HepG2 (cell line): Measurements from ENCODE around the gene TMEM223. TPM values are rescaled to one million over a fixed set of nuclear protein-coding genes. Genes with fewer than 3 reads are reported as not detected.

Experiments used
- ELF1 ChIP-seq: sonication (generic); formaldehyde crosslinking; IDR thresholded peaks from 2 replicates; pipeline ENCODE4 v1.4.0; 2020; ENCODE audit warnings: missing genetic modification reagents
- GATAD1 ChIP-seq: IDR thresholded peaks from 2 replicates; pipeline ENCODE4 v1.6.1; 2016; ENCODE audit warnings: missing genetic modification reagents, missing compliant biosample characterization
- HNF4G ChIP-seq, 2 experiments: sonication (generic) in 1 of 2; formaldehyde crosslinking in 1 of 2; IDR thresholded peaks; 2 replicates each; pipeline versions ENCODE4 v1.4.0 to v1.6.1; 2011 to 2020; ENCODE audit warnings: borderline replicate concordance in 2 of 2, low read depth in 2 of 2, mild to moderate bottlenecking in 2 of 2, low read length in 1 of 2, missing genetic modification reagents in 1 of 2, moderate library complexity in 1 of 2
- KAT7 ChIP-seq: IDR thresholded peaks from 2 replicates; pipeline ENCODE4 v1.6.1; 2018; ENCODE audit warnings: borderline replicate concordance, missing compliant biosample characterization
- MATR3 ChIP-seq: sonication (generic); formaldehyde crosslinking; IDR thresholded peaks from 2 replicates; pipeline ENCODE4 v1.4.0; 2020; ENCODE audit warnings: missing genetic modification reagents
- MIER2 ChIP-seq: IDR thresholded peaks from 2 replicates; pipeline ENCODE4 v1.6.1; 2016; ENCODE audit warnings: missing biosample characterization, missing genetic modification reagents
- MYNN ChIP-seq: sonication (generic); formaldehyde crosslinking; IDR thresholded peaks from 2 replicates; pipeline ENCODE4 v1.4.0; 2020; ENCODE audit warnings: mild to moderate bottlenecking, low read depth, missing genetic modification reagents
- NFYC ChIP-seq: IDR thresholded peaks from 2 replicates; pipeline ENCODE4 v1.6.1; 2016; ENCODE audit warnings: missing genetic modification reagents, missing compliant biosample characterization
- RBM39 ChIP-seq: fragments of 200-400 bp; formaldehyde crosslinking; IDR thresholded peaks from one replicate; pipeline ENCODE4 v1.6.1; 2018; ENCODE audit warnings: antibody characterized with exemption, mild to moderate bottlenecking, low read depth, low read length; ENCODE audit not compliant: poor library complexity, severe bottlenecking
- RNF2 ChIP-seq: fragments of 450-650 bp; conservative IDR thresholded peaks from 2 replicates; pipeline ENCODE4 v1.6.1; 2016; ENCODE audit warnings: low read depth
- SAP130 ChIP-seq: IDR thresholded peaks from 2 replicates; pipeline ENCODE4 v1.6.1; 2016; ENCODE audit warnings: low read depth
- TSC22D2 ChIP-seq: sonication (generic); formaldehyde crosslinking; IDR thresholded peaks from 2 replicates; pipeline ENCODE4 v1.5.1; 2020; ENCODE audit warnings: missing genetic modification reagents, mild to moderate bottlenecking, borderline replicate concordance
- ZNF232 ChIP-seq: sonication (generic); formaldehyde crosslinking; IDR thresholded peaks from 2 replicates; pipeline ENCODE4 v1.4.0; 2020; ENCODE audit warnings: missing genetic modification reagents, borderline replicate concordance
- ZNF350 ChIP-seq: sonication (generic); formaldehyde crosslinking; IDR thresholded peaks from 2 replicates; pipeline ENCODE4 v1.4.0; 2020; ENCODE audit warnings: mild to moderate bottlenecking, low read depth, missing genetic modification reagents, borderline replicate concordance
- ZNF44 ChIP-seq: sonication (generic); formaldehyde crosslinking; IDR thresholded peaks from 2 replicates; pipeline ENCODE4 v1.5.1; 2020; ENCODE audit warnings: mild to moderate bottlenecking, missing genetic modification reagents
- ZNF543 ChIP-seq: sonication (generic); formaldehyde crosslinking; IDR thresholded peaks from 2 replicates; pipeline ENCODE4 v1.4.0; 2020; ENCODE audit warnings: mild to moderate bottlenecking, missing genetic modification reagents
- ZNF564 ChIP-seq: sonication (generic); formaldehyde crosslinking; IDR thresholded peaks from 2 replicates; pipeline ENCODE4 v1.8.1; 2023; ENCODE audit warnings: mild to moderate bottlenecking, missing genetic modification reagents
- ZNF75D ChIP-seq: sonication (generic); formaldehyde crosslinking; IDR thresholded peaks from 2 replicates; pipeline ENCODE4 v1.8.1; 2023; ENCODE audit warnings: missing genetic modification reagents, mild to moderate bottlenecking, borderline replicate concordance
- ZNF788 ChIP-seq: sonication (generic); formaldehyde crosslinking; IDR thresholded peaks from 2 replicates; pipeline ENCODE4 v1.5.0; 2020; ENCODE audit warnings: mild to moderate bottlenecking, missing genetic modification reagents, borderline replicate concordance
- polyA plus RNA-seq, 8 experiments: library from polyadenylated mRNA; depleted of rRNA in 3 of 8; stranded (reverse) in 7 of 8; unstranded in 1 of 8; fragments of >200 nt; fragmentation: Illumina TruSeq in 4 of 8; extraction: Trizol in 4 of 8; gene quantifications; 2 replicates each; pipeline versions ENCODE4 v1.2.1 to v1.2.3, GENCODE V29; 2011 to 2016; ENCODE audit warnings: low read depth in 4 of 8, missing spikeins in 1 of 8, mixed read lengths in 1 of 8; ENCODE audit not compliant: insufficient read depth in 1 of 8
- total RNA-seq, 5 experiments: library from RNA; depleted of rRNA; stranded (reverse); fragments of >200 nt; fragmentation: Illumina TruSeq; extraction: Trizol; gene quantifications; 2 replicates each; pipeline ENCODE4 v1.2.3, GENCODE V29; 2016; ENCODE audit warnings: low read depth in 1 of 5
- TF ChIP-seq, protein P1 (sequence below): sonication (generic); formaldehyde crosslinking; IDR thresholded peaks from 2 replicates; pipeline ENCODE4 v1.4.0; 2020; ENCODE audit warnings: missing genetic modification reagents, borderline replicate concordance
- TF ChIP-seq, protein P2 (sequence below): sonication (generic); formaldehyde crosslinking; IDR thresholded peaks from 2 replicates; pipeline ENCODE4 v1.5.1; 2020; ENCODE audit warnings: mild to moderate bottlenecking, missing genetic modification reagents

Gene TMEM223
- total and polyA plus RNA-seq, 2 of the 13 experiments (the other 11 are each of a cell fraction or from before 2014, with no cell fraction given): 19.5 to 24.9 TPM

DNA sequence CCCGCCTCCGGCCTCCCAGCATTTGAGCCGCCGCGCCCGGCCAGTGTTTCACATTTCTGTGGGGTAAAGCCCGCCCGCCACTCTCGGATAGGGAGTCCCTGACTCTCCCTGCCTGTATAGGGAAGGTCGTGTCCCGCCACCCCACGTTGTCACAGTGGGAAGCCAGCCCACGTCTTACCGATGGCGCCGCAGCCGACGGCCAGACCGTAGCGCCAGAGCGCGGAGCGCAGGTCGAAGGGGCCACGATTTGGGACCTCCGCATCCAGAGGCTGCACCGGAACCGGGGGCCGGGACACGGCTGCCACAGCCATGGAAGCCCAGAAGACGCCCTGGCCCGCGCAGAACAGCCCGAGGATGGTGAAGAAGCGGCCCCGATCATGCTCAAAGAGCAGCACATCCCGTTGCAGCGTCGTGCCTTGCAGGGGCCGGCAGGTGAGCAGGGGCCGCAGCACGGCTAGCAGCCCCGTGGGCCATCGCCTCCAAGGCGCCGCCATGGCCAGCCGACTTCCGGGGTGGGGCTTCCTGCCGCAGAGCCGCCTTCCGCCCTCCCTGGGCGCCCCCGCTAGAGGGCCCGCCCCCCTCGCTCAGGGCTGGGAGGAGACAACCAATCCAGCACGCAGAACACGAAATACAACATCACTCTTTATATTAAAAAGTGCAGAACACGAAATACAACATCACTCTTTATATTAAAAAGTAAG, at the start of gene TMEM223 (continued):
- peak; percentile 92 for TF ChIP-seq RBM39
- peak; percentile 92 for TF ChIP-seq ELF1 (CRISPR knock-in tag)
- peak; percentile 43; the same call in 1 of the 2 replicates for TF ChIP-seq MIER2
- TF ChIP-seq MATR3: no peak
- TF ChIP-seq MYNN (CRISPR knock-in tag): 0 out of 2 replicates have a peak, but pooled peaks have one; percentile 56
- TF ChIP-seq ZNF543: 0 out of 2 replicates have a peak, but pooled peaks have one; percentile 48
- TF ChIP-seq SAP130 (CRISPR knock-in tag): peak; percentile 93
- TF ChIP-seq, protein P1, sequence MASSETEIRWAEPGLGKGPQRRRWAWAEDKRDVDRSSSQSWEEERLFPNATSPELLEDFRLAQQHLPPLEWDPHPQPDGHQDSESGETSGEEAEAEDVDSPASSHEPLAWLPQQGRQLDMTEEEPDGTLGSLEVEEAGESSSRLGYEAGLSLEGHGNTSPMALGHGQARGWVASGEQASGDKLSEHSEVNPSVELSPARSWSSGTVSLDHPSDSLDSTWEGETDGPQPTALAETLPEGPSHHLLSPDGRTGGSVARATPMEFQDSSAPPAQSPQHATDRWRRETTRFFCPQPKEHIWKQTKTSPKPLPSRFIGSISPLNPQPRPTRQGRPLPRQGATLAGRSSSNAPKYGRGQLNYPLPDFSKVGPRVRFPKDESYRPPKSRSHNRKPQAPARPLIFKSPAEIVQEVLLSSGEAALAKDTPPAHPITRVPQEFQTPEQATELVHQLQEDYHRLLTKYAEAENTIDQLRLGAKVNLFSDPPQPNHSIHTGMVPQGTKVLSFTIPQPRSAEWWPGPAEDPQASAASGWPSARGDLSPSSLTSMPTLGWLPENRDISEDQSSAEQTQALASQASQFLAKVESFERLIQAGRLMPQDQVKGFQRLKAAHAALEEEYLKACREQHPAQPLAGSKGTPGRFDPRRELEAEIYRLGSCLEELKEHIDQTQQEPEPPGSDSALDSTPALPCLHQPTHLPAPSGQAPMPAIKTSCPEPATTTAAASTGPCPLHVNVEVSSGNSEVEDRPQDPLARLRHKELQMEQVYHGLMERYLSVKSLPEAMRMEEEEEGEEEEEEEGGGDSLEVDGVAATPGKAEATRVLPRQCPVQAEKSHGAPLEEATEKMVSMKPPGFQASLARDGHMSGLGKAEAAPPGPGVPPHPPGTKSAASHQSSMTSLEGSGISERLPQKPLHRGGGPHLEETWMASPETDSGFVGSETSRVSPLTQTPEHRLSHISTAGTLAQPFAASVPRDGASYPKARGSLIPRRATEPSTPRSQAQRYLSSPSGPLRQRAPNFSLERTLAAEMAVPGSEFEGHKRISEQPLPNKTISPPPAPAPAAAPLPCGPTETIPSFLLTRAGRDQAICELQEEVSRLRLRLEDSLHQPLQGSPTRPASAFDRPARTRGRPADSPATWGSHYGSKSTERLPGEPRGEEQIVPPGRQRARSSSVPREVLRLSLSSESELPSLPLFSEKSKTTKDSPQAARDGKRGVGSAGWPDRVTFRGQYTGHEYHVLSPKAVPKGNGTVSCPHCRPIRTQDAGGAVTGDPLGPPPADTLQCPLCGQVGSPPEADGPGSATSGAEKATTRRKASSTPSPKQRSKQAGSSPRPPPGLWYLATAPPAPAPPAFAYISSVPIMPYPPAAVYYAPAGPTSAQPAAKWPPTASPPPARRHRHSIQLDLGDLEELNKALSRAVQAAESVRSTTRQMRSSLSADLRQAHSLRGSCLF (CRISPR knock-in tag): no peak
- peak; percentile 92 for TF ChIP-seq GATAD1 (CRISPR knock-in tag)
- 0 out of 2 replicates have a peak, but pooled peaks have one; percentile 14 for TF ChIP-seq NFYC (CRISPR knock-in tag)
- TF ChIP-seq, protein P2, sequence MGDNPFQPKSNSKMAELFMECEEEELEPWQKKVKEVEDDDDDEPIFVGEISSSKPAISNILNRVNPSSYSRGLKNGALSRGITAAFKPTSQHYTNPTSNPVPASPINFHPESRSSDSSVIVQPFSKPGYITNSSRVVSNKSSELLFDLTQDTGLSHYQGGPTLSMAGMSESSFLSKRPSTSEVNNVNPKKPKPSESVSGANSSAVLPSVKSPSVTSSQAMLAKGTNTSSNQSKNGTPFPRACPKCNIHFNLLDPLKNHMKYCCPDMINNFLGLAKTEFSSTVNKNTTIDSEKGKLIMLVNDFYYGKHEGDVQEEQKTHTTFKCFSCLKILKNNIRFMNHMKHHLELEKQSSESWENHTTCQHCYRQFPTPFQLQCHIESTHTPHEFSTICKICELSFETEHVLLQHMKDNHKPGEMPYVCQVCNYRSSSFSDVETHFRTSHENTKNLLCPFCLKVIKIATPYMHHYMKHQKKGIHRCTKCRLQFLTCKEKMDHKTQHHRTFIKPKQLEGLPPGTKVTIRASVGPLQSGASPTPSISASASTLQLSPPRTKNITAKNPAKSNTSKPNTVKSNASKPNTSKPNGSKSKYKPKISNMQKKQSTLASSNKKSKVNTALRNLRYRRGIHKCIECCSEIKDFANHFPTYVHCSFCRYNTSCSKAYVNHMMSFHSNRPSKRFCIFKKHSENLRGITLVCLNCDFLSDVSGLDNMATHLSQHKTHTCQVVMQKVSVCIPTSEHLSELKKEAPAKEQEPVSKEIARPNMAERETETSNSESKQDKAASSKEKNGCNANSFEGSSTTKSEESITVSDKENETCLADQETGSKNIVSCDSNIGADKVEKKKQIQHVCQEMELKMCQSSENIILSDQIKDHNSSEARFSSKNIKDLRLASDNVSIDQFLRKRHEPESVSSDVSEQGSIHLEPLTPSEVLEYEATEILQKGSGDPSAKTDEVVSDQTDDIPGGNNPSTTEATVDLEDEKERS (CRISPR knock-in tag): no peak; the same call in 1 of the 2 replicates
- peak; percentile 78; the same call in 1 of the 2 replicates for TF ChIP-seq ZNF350
- TF ChIP-seq KAT7 (CRISPR knock-in tag): peak; percentile 93; the same call in 1 of the 2 replicates
- 0 out of 2 replicates have a peak, but pooled peaks have one; percentile 62 for TF ChIP-seq ZNF564
- peak; percentile 86; the same call in 1 of the 2 replicates for TF ChIP-seq ZNF788 (CRISPR knock-in tag)
- no peak for TF ChIP-seq HNF4G (IDR thresholded peaks at IDR 0.05; ENCODE audit: borderline replicate concordance, low read depth, low read length)
- TF ChIP-seq HNF4G (CRISPR knock-in tag; IDR thresholded peaks at IDR 0.05; ENCODE audit: borderline replicate concordance, low read depth): peak; percentile 24; the same call in 1 of the 2 replicates
- TF ChIP-seq ZNF75D (CRISPR knock-in tag): 0 out of 2 replicates have a peak, but pooled peaks have one; percentile 42
- TF ChIP-seq TSC22D2 (CRISPR knock-in tag): 0 out of 2 replicates have a peak, but pooled peaks have one; percentile 54
- 0 out of 2 replicates have a peak, but pooled peaks have one; percentile 9 for TF ChIP-seq ZNF232 (CRISPR knock-in tag)
- peak; percentile 68; the same call in 1 of the 2 replicates for TF ChIP-seq RNF2
- 0 out of 2 replicates have a peak, but pooled peaks have one; percentile 72 for TF ChIP-seq ZNF44 (CRISPR knock-in tag)
